GM21529 (cell line): Measurements from ENCODE around the gene ZCWPW1.
"Not testable (repeated sequence)": the region's sequence is repeated elsewhere in the genome, so short reads cannot be mapped to it uniquely, and the experiment has no call there.

ENCODE experiments used
- ATAC-seq: cut with Tn5 transposase; IDR thresholded peaks from one replicate; pipeline ENCODE4 v1.9.1; 2021; ENCODE audit not compliant: unreplicated experiment

Gene ZCWPW1

DNA sequence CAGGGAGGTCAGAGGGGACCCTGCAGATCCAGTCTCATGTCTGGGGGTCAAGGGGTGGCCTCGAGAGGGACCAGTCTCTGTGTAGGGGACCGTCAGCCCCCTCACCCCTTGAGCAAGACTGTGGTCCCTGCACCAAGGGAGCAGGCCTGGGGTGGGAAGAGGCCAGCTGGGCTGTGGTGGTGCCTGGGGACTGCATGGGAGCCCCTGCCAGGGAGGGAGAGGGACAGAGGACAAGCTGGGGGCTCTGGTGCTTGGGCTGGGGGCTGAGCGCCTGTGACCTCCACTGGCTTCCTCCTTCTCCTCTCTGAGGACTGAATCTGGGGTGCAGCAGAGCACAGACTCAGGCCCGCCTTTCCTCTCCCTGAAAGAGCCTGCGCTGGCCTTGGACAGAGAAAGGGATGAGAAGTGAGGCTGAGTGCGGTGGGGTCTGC lies 71.4 kb downstream of the ZCWPW1 start:
- ATAC-seq = no peak

DNA sequence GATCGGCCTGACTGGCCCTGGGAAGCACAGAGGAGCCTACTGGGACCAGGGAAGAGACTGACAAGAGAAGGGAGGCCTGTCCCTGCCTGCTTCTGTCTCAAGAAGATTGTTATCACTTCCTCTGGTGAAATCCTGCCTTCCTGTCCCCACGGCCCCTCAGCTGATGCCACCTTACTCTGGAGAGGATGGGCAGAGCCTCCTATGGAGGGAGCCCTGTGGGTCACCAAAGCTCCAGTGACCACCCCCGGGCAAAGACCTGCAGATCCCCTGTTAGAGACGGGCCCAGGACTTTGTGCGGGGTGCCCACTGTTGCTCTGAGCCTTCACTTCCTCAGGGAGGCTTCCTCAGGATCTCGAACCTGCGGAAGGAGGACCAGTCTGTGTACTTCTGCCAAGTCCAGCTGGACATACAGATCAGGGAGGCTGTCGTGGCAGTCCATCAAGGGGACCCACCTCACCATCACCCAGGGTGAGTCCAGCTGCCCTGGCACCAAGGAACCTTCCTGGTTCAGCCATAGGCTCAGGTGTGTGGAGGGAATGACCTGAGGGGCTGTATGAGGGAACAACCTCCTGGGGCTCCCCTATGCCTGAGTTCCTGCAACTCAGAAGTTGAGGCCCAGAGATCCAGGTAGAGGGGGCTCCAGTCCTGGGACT lies 72.0 kb downstream of the ZCWPW1 start:
- no peak for ATAC-seq

DNA sequence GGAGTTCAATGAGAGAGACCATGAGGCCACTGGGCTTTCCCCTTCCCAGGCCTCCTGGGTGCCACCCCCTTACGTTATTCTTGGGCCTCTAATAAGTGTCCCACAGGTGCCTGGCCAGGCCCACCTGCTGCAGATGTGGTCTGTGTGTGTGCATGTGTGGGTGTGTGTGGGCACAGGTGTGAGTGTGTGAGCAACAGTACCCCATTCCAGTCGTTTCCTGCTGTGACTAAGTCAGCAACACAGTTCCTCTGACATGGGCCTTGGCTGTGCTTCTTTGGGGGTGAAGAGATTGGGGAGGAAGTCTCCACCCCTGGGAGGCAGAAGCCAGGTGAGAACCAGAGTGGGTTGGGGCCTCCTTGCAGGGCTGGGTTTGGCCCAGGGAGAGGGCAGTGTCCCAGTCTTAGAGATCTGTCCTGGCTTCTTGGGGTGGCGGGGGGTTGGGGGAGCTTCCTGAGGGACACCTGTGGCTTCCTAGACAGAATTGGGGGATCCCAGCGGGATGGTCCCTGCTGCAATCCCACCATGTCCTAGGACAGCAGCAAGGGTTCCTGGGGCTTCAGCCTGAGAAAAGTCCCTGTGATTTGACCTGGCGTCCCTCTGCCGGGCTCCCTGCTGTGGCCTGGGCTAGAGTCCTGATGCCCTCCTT lies 74.7 kb downstream of the ZCWPW1 start:
- no peak for ATAC-seq

DNA sequence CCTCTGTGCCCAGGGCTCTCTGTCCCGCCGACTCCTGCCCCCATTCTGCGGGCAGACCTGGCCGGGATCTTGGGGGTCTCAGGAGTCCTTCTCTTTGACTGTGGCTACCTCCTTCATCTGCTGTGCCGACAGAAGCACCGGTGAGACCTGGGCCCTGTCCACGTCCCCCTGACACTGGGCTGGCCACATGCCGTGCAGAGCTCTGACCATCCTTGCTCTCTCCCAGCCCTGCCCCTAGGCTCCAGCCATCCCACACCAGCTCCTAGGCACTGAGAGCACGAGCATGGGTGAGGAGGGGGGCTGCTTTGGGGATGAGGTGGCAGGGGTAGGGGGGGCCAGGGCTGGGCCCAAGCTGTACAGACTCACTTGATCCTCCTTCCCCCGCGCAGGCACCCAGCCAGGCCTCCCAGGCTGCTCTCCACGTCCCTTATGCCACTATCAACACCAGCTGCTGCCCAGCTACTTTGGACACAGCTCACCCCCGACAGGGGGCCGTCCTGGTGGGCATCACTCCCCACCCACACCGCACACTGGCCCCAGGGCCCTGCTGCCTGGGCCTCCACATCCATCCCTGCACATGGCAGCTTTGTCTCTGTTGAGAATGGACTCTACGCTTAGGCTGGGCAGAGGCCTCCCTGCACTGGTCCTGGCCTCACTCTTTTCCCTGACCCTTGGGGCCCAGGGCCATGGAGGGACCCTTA lies 75.4 kb downstream of the ZCWPW1 start:
- no peak for ATAC-seq

DNA sequence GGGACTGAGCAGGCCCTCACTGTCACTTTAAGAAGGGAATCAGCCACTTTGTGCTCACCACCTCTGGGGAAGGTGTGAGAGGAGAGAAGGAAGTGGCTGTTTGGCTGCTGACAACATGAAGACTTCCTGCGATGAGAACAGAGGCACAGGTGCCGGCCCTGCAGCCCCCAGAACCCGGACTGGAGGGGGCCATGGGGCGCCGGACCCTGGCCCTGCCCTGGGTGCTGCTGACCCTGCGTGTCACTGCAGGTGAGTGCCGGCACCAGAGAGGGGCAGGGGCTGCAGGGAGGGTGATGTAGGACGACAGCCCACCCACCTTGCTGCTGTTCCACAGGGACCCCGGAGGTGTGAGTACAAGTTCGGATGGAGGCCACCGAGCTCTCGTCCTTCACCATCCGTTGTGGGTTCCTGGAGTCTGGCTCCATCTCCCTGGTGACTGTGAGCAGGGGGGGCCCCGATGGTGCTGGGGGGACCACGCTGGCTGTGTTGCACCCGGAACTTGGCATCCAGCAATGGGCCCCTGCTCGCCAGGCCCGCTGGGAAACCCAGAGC lies 76.2 kb downstream of the ZCWPW1 start:
- ATAC-seq = not testable (repeated sequence)

DNA sequence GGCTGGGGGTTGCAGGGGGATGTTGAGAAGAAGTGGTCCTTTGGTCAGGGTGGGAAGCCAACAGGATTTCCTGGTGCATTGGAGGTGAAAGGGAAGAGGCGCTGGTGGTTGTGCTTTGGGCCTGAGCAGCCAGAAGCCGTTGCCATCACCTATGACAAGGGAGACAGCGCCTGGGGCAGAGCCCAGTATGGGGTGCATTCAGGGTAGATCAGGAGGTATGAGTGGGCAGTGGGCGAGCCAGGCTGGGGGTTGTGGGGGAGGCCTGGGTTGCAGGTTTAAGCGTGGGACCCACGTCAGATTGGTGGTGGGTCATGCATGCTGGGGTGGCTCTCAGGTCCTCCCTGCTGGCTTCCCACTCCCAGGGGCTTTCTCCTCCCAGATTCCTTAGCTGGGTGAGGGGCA lies 76.8 kb downstream of the ZCWPW1 start:
- ATAC-seq = no peak
